ENCODE results near the gene FASTKD1.
"Not testable (repeated sequence)": the region's sequence is repeated elsewhere in the genome, so short reads cannot be mapped to it uniquely, and the experiment has no call there.

FASTKD1 gene

DNA sequence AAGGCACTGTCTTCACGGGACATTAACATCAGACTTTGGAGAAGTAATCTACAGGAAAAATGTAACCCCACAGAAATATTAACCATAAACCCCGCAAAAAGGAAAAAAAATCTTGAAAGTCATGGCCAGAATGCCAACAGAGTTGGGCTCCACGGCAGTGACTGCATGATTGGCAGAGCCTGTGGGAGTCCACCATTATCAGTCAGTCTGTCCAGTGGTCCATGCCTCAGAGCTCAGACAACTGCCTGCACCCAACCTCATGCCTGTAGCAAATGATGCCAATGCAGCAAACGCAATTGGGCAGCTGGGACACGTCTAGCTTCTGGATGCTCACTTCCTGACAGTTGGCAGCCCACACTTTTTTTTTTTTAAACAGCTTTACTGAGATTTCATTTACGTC is 5.4 kb upstream of the FASTKD1 start:
- TF ChIP-seq, protein P1, sequence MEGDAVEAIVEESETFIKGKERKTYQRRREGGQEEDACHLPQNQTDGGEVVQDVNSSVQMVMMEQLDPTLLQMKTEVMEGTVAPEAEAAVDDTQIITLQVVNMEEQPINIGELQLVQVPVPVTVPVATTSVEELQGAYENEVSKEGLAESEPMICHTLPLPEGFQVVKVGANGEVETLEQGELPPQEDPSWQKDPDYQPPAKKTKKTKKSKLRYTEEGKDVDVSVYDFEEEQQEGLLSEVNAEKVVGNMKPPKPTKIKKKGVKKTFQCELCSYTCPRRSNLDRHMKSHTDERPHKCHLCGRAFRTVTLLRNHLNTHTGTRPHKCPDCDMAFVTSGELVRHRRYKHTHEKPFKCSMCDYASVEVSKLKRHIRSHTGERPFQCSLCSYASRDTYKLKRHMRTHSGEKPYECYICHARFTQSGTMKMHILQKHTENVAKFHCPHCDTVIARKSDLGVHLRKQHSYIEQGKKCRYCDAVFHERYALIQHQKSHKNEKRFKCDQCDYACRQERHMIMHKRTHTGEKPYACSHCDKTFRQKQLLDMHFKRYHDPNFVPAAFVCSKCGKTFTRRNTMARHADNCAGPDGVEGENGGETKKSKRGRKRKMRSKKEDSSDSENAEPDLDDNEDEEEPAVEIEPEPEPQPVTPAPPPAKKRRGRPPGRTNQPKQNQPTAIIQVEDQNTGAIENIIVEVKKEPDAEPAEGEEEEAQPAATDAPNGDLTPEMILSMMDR (conservative IDR thresholded peaks at IDR 0.05; ENCODE audit: low read depth, low read length) = no peak
- Histone ChIP-seq H3K36me3 (ENCODE audit: insufficient read depth) (no peaks in the 10 kb centered on the region), H3K4me3 (IDR thresholded peaks at IDR 0.05; ENCODE audit: insufficient read depth, low read depth, low read length) (no peak overlapping the region), H3K4me1 (ENCODE audit: low read depth, poor library complexity, severe bottlenecking) (peaks cover 3% of the 10 kb centered on the region), H3K79me2 (ENCODE audit: insufficient read depth, low read depth) (no peaks in the 10 kb centered on the region), H3K27me3 (ENCODE audit: insufficient read depth, low read depth) (no peaks in the 10 kb centered on the region), H3K4me2 (no peak overlapping the region), H3K27ac (no peak overlapping the region), H3K9ac (no peak overlapping the region), H2AFZ (ENCODE audit: low read depth) (no peak overlapping the region), H4K20me1 (ENCODE audit: insufficient read depth) (no peaks in the 10 kb centered on the region)

- H3K27ac ChIP-seq; H3K4me3 ChIP-seq (IDR thresholded peaks at IDR 0.05; ENCODE audit: insufficient read depth, low read depth, low read length); H3K36me3 ChIP-seq (ENCODE audit: insufficient read depth); H3K27me3 ChIP-seq (ENCODE audit: insufficient read depth, low read depth); H3K4me2 ChIP-seq; H4K20me1 ChIP-seq (ENCODE audit: insufficient read depth); H3K9ac ChIP-seq; H2AFZ ChIP-seq (ENCODE audit: low read depth): not testable (repeated sequence)
- Histone ChIP-seq H3K79me2 (ENCODE audit: insufficient read depth, low read depth) (peaks cover 30% of the 10 kb centered on the region; the same call in 1 of the 2 replicates), H3K4me1 (ENCODE audit: low read depth, poor library complexity, severe bottlenecking) (peaks cover 26% of the 10 kb centered on the region)
Measured at GRCh38 chr2:169575264-169575663, 1.6 kb upstream of the FASTKD1 start.

- H3K9ac ChIP-seq; H3K36me3 ChIP-seq (ENCODE audit: insufficient read depth); H3K4me2 ChIP-seq; H3K27me3 ChIP-seq (ENCODE audit: insufficient read depth, low read depth); H4K20me1 ChIP-seq (ENCODE audit: insufficient read depth); H3K4me3 ChIP-seq (IDR thresholded peaks at IDR 0.05; ENCODE audit: insufficient read depth, low read depth, low read length); H3K27ac ChIP-seq; H2AFZ ChIP-seq (ENCODE audit: low read depth): not testable (repeated sequence)
- Histone ChIP-seq H3K79me2 (ENCODE audit: insufficient read depth, low read depth) (peaks cover 30% of the 10 kb centered on the region; the same call in 1 of the 2 replicates), H3K4me1 (ENCODE audit: low read depth, poor library complexity, severe bottlenecking) (peaks cover 32% of the 10 kb centered on the region)
Measured at GRCh38 chr2:169574539-169574938, 874 bp upstream of the FASTKD1 start.

- Histone ChIP-seq H3K27ac (peak overlapping the region; percentile 71), H3K9ac (peak overlapping the region; percentile 69), H4K20me1 (ENCODE audit: insufficient read depth) (no peaks in the 10 kb centered on the region), H3K4me2 (peak overlapping the region; percentile 95), H3K79me2 (ENCODE audit: insufficient read depth, low read depth) (peaks cover 35% of the 10 kb centered on the region; the same call in 1 of the 2 replicates), H3K4me1 (ENCODE audit: low read depth, poor library complexity, severe bottlenecking) (peaks cover 38% of the 10 kb centered on the region), H3K36me3 (ENCODE audit: insufficient read depth) (no peaks in the 10 kb centered on the region), H2AFZ (ENCODE audit: low read depth) (peak overlapping the region; percentile 76), H3K4me3 (IDR thresholded peaks at IDR 0.05; ENCODE audit: insufficient read depth, low read depth, low read length) (no peak overlapping the region), H3K27me3 (ENCODE audit: insufficient read depth, low read depth) (no peaks in the 10 kb centered on the region)
- TF ChIP-seq, protein P1 (conservative IDR thresholded peaks at IDR 0.05; ENCODE audit: low read depth, low read length) = no peak
Measured at GRCh38 chr2:169573974-169574299, 272 bp upstream of the FASTKD1 start.

GRCh38 chr2:169572821-169573159 is 875 bp downstream of the FASTKD1 start:
- H3K79me2 ChIP-seq (ENCODE audit: insufficient read depth, low read depth) = peaks cover 35% of the 10 kb centered on the region; the same call in 1 of the 2 replicates
- TF ChIP-seq, protein P1 (conservative IDR thresholded peaks at IDR 0.05; ENCODE audit: low read depth, low read length) = no peak
- H3K27me3 ChIP-seq (ENCODE audit: insufficient read depth, low read depth) = no peaks in the 10 kb centered on the region
- H3K4me3 ChIP-seq (IDR thresholded peaks at IDR 0.05; ENCODE audit: insufficient read depth, low read depth, low read length) = no peak overlapping the region
- peaks cover 41% of the 10 kb centered on the region for H3K4me1 ChIP-seq (ENCODE audit: low read depth, poor library complexity, severe bottlenecking)
- no peaks in the 10 kb centered on the region for H3K36me3 ChIP-seq (ENCODE audit: insufficient read depth)
- peak overlapping the region; percentile 76 for H2AFZ ChIP-seq (ENCODE audit: low read depth)
- H3K27ac ChIP-seq = peak overlapping the region; percentile 71
- H3K9ac ChIP-seq = peak overlapping the region; percentile 69
- peak overlapping the region; percentile 95 for H3K4me2 ChIP-seq
- no peaks in the 10 kb centered on the region for H4K20me1 ChIP-seq (ENCODE audit: insufficient read depth)

Measured in KMS-11 (cell line).